ENCODE data around the gene ADARB2.

The ADARB2 gene

GRCh38 chr10:1409392-1409791 is 327.9 kb downstream of the ADARB2 start:
- no peak for TF ChIP-seq CTCF (IDR thresholded peaks at IDR 0.05; ENCODE audit: control insufficient read depth, insufficient read depth, low read depth, low read length, missing control alignments)
- no peak for DNase-seq (ENCODE audit: low read depth)
- no peak overlapping the region for H3K4me3 ChIP-seq (ENCODE audit: control insufficient read depth, low read depth, low read length)

- H3K4me3 ChIP-seq (ENCODE audit: control insufficient read depth, low read depth, low read length): no peak overlapping the region
- no peak for DNase-seq (ENCODE audit: low read depth)
- TF ChIP-seq CTCF (IDR thresholded peaks at IDR 0.05; ENCODE audit: control insufficient read depth, insufficient read depth, low read depth, low read length, missing control alignments): no peak
These were observed 328.5 kb downstream of the ADARB2 start for GRCh38 chr10:1408651-1409367.

- DNase-seq (ENCODE audit: low read depth): no peak
- TF ChIP-seq CTCF (IDR thresholded peaks at IDR 0.05; ENCODE audit: control insufficient read depth, insufficient read depth, low read depth, low read length, missing control alignments): no peak
- H3K4me3 ChIP-seq (ENCODE audit: control insufficient read depth, low read depth, low read length): no peak overlapping the region
These were observed 330.1 kb downstream of the ADARB2 start for GRCh38 chr10:1406967-1407945.

- no peak for TF ChIP-seq CTCF (IDR thresholded peaks at IDR 0.05; ENCODE audit: control insufficient read depth, insufficient read depth, low read depth, low read length, missing control alignments)
- no peak overlapping the region for H3K4me3 ChIP-seq (ENCODE audit: control insufficient read depth, low read depth, low read length)
- no peak for DNase-seq (ENCODE audit: low read depth)
These were observed 331.0 kb downstream of the ADARB2 start for GRCh38 chr10:1406132-1406966.

GRCh38 chr10:1404323-1405260 is 332.7 kb downstream of the ADARB2 start:
- no peak for DNase-seq (ENCODE audit: low read depth)
- no peak for TF ChIP-seq CTCF (IDR thresholded peaks at IDR 0.05; ENCODE audit: control insufficient read depth, insufficient read depth, low read depth, low read length, missing control alignments)
- no peak overlapping the region for H3K4me3 ChIP-seq (ENCODE audit: control insufficient read depth, low read depth, low read length)

Measured in AG09309 (cell line).